ENCODE data around the gene PPP3CA.

- peak in 1 of 4 donors; percentile 23 for TF ChIP-seq CTCF (IDR thresholded peaks at IDR 0.05)
- no peak for TF ChIP-seq POLR2A (IDR thresholded peaks at IDR 0.05)
These were observed 265.5 kb downstream of the PPP3CA start for GRCh38 chr4:101081695-101082369.

All from right lobe of liver (tissue), 4 donors.